ENCODE data around the gene IL20RA. TPM values are rescaled to one million over a fixed set of nuclear protein-coding genes. Genes with fewer than 3 reads are reported as not detected.

Gene IL20RA
- polyA plus RNA-seq, 1 experiment, result not detected

DNA sequence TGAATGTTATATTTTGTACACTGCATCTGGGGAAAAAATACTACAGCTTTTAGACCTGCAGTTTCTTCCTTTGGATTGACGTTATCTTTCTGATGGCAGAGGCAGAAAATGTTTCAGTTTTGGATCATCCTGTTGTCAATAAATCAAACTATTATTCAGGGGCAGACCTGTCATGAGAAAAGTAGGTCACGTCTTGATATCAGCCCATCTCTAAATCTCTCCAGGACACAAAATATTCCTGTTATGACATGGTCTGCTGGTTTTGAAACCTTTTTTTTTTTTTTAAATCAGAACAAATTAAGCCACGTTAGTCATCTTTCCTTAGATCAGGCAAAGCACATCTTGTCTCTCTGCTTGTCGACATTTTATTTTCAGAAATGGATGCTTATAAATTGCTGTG is 24.0 kb downstream of the IL20RA start:
- DNase-seq (ENCODE audit: low read depth, low spot score), result no peak
- no peaks in the 10 kb centered on the region for H3K9me3 ChIP-seq (ENCODE audit: control insufficient read depth, insufficient read depth, low read length)
- TF ChIP-seq, protein P1, sequence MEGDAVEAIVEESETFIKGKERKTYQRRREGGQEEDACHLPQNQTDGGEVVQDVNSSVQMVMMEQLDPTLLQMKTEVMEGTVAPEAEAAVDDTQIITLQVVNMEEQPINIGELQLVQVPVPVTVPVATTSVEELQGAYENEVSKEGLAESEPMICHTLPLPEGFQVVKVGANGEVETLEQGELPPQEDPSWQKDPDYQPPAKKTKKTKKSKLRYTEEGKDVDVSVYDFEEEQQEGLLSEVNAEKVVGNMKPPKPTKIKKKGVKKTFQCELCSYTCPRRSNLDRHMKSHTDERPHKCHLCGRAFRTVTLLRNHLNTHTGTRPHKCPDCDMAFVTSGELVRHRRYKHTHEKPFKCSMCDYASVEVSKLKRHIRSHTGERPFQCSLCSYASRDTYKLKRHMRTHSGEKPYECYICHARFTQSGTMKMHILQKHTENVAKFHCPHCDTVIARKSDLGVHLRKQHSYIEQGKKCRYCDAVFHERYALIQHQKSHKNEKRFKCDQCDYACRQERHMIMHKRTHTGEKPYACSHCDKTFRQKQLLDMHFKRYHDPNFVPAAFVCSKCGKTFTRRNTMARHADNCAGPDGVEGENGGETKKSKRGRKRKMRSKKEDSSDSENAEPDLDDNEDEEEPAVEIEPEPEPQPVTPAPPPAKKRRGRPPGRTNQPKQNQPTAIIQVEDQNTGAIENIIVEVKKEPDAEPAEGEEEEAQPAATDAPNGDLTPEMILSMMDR (IDR thresholded peaks at IDR 0.05; ENCODE audit: low read depth, low read length), result no peak
- H3K27me3 ChIP-seq (ENCODE audit: control insufficient read depth, insufficient read depth, low read length), result peaks cover 3% of the 10 kb centered on the region
- H3K27ac ChIP-seq (ENCODE audit: low read depth, low read length), result no peak overlapping the region
- ChIA-PET POLR2A (no interaction called here), CTCF (interaction anchor here (0.7 kb wide), 1 partner anchor 8 kb away, joined by 4 read pairs; no protein-coding TSS in a partner anchor)
- no peak overlapping the region for H3K4me3 ChIP-seq (ENCODE audit: low read depth, low read length)

DNA sequence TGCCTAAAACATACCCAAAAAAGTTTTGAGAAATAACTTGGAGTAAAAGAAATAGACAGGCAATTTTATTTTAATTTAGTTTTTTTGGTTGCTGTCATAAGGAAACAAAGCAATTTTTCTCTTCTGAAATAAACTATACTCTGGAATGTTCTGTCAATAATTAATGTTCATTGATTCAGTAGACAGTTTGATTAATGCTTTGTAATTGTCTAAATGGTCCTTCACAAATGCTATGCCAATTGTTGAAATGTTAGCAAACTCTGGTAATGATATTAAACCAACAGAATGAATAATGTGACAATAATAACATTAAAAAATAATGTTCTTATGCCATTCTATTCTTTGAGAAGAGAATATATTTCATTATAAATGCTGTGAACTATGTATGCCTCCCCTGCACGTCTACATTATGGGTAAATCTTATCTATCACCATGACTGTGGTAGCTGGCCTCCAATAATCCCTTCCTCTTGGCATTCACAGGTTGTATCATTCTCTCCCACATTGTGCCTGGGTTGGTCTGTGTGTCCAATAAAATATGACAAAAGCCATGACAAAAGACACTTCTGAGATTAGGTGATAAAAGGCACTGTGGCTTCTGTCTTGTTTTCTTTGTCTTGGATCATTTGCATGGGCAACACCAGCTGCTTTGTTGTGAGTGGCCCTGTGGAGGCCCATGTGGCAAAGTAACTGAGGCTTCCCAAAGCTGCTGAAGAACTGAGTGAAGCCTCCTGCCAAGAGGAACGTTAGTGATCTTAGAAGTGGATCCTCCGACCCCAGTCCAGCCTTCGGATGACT is 25.1 kb downstream of the IL20RA start:
- peaks cover 3% of the 10 kb centered on the region for H3K27me3 ChIP-seq (ENCODE audit: control insufficient read depth, insufficient read depth, low read length)
- H3K4me3 ChIP-seq (ENCODE audit: low read depth, low read length), result no peak overlapping the region
- DNase-seq (ENCODE audit: low read depth, low spot score), result no peak
- TF ChIP-seq, protein P1 (IDR thresholded peaks at IDR 0.05; ENCODE audit: low read depth, low read length), result no peak
- H3K9me3 ChIP-seq (ENCODE audit: control insufficient read depth, insufficient read depth, low read length), result no peaks in the 10 kb centered on the region
- no peak overlapping the region for H3K27ac ChIP-seq (ENCODE audit: low read depth, low read length)
- POLR2A ChIA-PET, result no interaction called here
- CTCF ChIA-PET, result no interaction called here

DNA sequence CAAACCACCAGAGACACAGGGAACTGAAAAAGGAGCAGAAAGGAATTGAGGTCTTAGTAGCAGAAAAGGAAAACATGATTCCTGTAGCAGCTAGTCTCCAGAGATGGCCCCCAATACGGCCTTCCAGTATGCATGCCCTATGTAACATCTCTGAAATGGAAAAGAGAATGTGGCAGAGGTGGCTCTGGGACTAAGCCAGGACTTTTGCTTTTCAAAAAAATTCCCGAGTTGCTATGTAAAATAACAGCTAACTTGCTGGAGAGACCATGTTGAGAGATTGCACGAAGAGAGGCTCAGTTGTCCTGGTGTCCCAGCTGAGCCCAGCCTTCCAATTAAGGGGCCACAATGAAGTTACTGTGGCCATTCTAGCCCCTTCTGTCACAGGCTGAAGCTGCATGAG is 27.7 kb downstream of the IL20RA start:
- Histone ChIP-seq H3K27ac (ENCODE audit: low read depth, low read length) (no peak overlapping the region), H3K9me3 (ENCODE audit: control insufficient read depth, insufficient read depth, low read length) (no peaks in the 10 kb centered on the region), H3K27me3 (ENCODE audit: control insufficient read depth, insufficient read depth, low read length) (peaks cover 6% of the 10 kb centered on the region), H3K4me3 (ENCODE audit: low read depth, low read length) (no peak overlapping the region)
- TF ChIP-seq, protein P1 (IDR thresholded peaks at IDR 0.05; ENCODE audit: low read depth, low read length), result no peak
- no peak for DNase-seq (ENCODE audit: low read depth, low spot score)
- ChIA-PET POLR2A (no interaction called here), CTCF (interaction anchor here (1.5 kb wide), 1 partner anchor 172 kb away, joined by 5 read pairs; no protein-coding TSS in a partner anchor)

DNA sequence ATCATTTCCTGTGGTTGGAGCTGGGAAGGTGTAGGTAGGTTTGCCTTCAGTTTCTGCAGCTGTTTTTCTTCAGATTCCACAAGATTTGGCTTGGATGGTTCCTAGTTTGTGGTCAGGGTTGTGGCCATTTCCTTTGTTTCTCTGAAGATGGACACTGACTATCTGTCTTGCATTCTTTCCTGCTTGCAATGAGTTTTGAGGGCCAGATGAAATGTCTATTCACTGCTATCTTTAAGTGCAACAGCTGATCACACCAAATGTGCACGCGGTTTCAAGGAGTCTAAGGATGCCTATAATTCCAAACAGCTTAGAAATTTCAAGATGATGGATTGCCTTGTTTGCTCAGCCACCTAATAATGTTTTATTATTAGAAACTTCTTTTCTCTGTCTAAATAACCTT is 28.4 kb downstream of the IL20RA start:
- ChIA-PET POLR2A (no interaction called here), CTCF (interaction anchor here (0.8 to 1.5 kb wide), 2 partner anchors 119 to 171 kb away, joined by 3 to 5 read pairs; no protein-coding TSS in a partner anchor)
- Histone ChIP-seq H3K27ac (ENCODE audit: low read depth, low read length) (no peak overlapping the region), H3K27me3 (ENCODE audit: control insufficient read depth, insufficient read depth, low read length) (peaks cover 10% of the 10 kb centered on the region), H3K4me3 (ENCODE audit: low read depth, low read length) (no peak overlapping the region), H3K9me3 (ENCODE audit: control insufficient read depth, insufficient read depth, low read length) (no peaks in the 10 kb centered on the region)
- DNase-seq (ENCODE audit: low read depth, low spot score), result no peak
- TF ChIP-seq, protein P1 (IDR thresholded peaks at IDR 0.05; ENCODE audit: low read depth, low read length), result no peak

DNA sequence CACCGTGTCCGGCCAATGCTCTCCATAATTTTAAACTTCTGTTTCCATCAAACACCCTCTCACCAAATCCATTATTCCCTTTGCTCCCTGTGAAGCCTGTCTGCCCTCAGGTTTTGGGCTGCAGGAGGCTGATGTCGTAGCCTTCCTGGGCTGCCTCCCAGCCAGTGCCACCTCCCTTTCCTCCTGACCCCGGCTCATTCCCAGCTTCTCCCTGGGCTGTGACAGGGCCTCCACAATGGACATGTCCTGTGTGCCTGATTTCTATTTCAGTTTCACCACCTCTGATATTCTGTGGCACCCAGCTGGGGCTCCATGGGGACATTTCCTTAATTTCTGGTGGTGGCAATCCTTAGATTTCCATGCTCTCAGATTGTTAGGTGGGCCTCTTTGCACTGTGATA is 28.8 kb downstream of the IL20RA start:
- TF ChIP-seq, protein P1 (IDR thresholded peaks at IDR 0.05; ENCODE audit: low read depth, low read length), result no peak
- ChIA-PET POLR2A (no interaction called here), CTCF (interaction anchor here (0.8 to 1.5 kb wide), 2 partner anchors 119 to 170 kb away, joined by 3 to 5 read pairs; no protein-coding TSS in a partner anchor)
- DNase-seq (ENCODE audit: low read depth, low spot score), result no peak
- Histone ChIP-seq H3K4me3 (ENCODE audit: low read depth, low read length) (no peak overlapping the region), H3K27me3 (ENCODE audit: control insufficient read depth, insufficient read depth, low read length) (peaks cover 10% of the 10 kb centered on the region), H3K9me3 (ENCODE audit: control insufficient read depth, insufficient read depth, low read length) (no peaks in the 10 kb centered on the region), H3K27ac (ENCODE audit: low read depth, low read length) (no peak overlapping the region)
